HFF-Myc (cell line): ENCODE data around the gene EYA3.

Experiments
- DNase-seq: peaks from one replicate; pipeline ENCODE4 v3.0.0-alpha.2; 2011; ENCODE audit warnings: low read depth; ENCODE audit errors: extremely low read depth
- H3K4me3 ChIP-seq: replicated peaks from 2 replicates; pipeline ENCODE4 v1.5.1; 2011; ENCODE audit warnings: low read depth, mild to moderate bottlenecking, control low read depth, low read length
- TF ChIP-seq, protein P1 (sequence below): IDR thresholded peaks from 2 replicates; pipeline ENCODE4 v1.5.1; 2012; ENCODE audit warnings: mild to moderate bottlenecking, low read depth, low read length, control low read depth; ENCODE audit errors: missing control alignments

EYA3 gene

DNA sequence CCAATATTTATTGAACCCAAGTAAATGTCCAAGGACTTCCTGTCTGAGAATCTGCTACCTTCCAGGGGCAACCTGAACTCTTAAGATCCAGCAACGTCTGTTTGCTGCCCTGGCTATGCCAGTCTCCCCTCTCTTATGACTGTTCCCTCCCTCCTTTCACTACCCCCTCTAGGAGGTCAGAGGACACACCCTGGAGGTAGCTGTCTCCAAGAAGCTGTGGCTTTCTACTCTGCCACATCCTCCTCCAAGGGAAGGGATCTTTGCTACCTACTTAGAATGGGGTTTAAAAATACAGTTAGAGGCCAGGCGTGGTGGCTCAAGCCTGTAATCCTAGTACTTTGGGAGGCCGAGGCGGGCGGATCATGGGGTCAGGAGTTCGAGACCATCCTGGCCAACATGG lies 157.2 kb downstream of the EYA3 start:
- no peak overlapping the region for H3K4me3 ChIP-seq
- TF ChIP-seq, protein P1, sequence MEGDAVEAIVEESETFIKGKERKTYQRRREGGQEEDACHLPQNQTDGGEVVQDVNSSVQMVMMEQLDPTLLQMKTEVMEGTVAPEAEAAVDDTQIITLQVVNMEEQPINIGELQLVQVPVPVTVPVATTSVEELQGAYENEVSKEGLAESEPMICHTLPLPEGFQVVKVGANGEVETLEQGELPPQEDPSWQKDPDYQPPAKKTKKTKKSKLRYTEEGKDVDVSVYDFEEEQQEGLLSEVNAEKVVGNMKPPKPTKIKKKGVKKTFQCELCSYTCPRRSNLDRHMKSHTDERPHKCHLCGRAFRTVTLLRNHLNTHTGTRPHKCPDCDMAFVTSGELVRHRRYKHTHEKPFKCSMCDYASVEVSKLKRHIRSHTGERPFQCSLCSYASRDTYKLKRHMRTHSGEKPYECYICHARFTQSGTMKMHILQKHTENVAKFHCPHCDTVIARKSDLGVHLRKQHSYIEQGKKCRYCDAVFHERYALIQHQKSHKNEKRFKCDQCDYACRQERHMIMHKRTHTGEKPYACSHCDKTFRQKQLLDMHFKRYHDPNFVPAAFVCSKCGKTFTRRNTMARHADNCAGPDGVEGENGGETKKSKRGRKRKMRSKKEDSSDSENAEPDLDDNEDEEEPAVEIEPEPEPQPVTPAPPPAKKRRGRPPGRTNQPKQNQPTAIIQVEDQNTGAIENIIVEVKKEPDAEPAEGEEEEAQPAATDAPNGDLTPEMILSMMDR = no peak
- no peak for DNase-seq

DNA sequence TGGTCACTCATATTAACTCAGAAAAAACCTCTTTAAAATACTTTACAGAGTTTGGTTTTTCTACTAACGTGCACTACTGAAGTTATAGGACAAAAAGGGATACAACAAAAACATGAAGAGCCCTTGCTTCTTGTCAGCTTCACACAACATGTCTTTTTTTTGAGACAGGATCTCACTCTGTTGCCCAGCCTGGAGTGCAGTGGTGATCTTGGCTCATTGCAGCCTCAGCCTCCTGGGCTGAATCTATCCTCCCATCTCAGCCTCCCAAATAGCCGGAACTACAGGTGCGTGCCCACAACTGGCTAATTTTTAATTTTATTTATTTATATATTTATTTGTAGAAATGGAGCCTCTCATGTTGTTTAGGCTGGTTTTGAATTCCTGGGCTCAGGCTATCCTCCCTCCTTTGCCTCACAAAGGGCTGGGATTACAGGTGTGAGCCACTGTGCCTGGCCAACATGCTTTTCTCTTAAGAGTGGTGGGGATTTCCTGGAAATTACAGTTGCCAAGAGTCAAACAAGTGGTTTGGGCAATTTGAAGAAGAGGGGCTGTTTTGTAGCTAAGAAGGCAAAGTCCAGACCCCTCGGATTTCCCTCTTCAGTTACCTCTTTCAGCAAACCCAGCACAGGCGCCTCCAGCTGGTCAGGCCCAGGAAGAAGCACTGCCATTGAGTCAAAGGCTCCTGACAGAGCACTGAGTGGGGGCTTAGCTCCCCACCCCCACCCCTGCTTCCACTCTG lies 160.0 kb downstream of the EYA3 start:
- TF ChIP-seq, protein P1 = no peak
- no peak for DNase-seq
- no peak overlapping the region for H3K4me3 ChIP-seq

DNA sequence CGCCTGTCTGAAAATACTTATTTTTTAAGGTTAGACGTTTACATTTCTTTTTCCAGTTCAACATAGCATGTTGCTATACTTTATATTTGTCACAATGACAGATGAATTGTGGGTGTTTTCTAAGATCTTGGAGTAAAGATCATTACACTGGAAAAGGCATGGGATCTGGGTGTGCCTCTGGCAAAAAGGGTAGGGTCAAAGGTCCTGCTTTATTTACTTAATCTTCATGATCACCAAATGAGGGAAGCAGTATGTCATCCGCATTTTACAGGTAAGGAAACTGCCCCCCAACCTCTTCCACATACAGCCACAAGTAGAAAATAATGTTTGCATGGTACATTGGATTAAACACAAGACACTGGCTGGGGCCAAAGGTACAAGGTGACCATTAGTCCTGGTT lies 166.1 kb downstream of the EYA3 start:
- no peak overlapping the region for H3K4me3 ChIP-seq
- TF ChIP-seq, protein P1 = no peak
- DNase-seq = no peak
